Activated CD4-positive, alpha-beta T cell treated with anti-CD3 and anti-CD28 coated beads, Interleukin-2, amount 50 U/mL, for 4 hours (primary cell): ENCODE data around the gene APC.
"Not testable (repeated sequence)": the region's sequence is repeated elsewhere in the genome, so short reads cannot be mapped to it uniquely, and the experiment has no call there.

Experiments
- DNase-seq, 2 experiments: peaks; one replicate each; pipeline ENCODE4 v3.0.0-alpha.2; 2020

Gene APC

GRCh38 chr5:112737463-112738190 is at the start of gene APC:
Gene APC, plus strand, starts transcription at chr5:112737885. Its CDS starts 17,006 bp downstream, at chr5:112754891.
- DNase-seq = peak; percentile 61 to 62

GRCh38 chr5:112689155-112689909 is 48.4 kb upstream of the APC start:
- DNase-seq = no peak

GRCh38 chr5:112690605-112691338 is 46.9 kb upstream of the APC start:
- DNase-seq = no peak

GRCh38 chr5:112691339-112691680 is 46.4 kb upstream of the APC start:
- DNase-seq = no peak

GRCh38 chr5:112691758-112692157 is 45.9 kb upstream of the APC start:
- no peak for DNase-seq

- no peak for DNase-seq
Observed at GRCh38 chr5:112692472-112692871, 45.2 kb upstream of the APC start.

GRCh38 chr5:112693301-112693700 is 44.4 kb upstream of the APC start:
- DNase-seq = no peak

GRCh38 chr5:112694853-112695709 is 42.6 kb upstream of the APC start:
- no peak for DNase-seq

- DNase-seq = no peak
Observed at GRCh38 chr5:112696786-112697185, 40.9 kb upstream of the APC start.

GRCh38 chr5:112697322-112697721 is 40.4 kb upstream of the APC start:
- no peak for DNase-seq

- DNase-seq = no peak
Observed at GRCh38 chr5:112697833-112698232, 39.9 kb upstream of the APC start.

- DNase-seq = no peak
Observed at GRCh38 chr5:112703866-112704820, 33.5 kb upstream of the APC start.

GRCh38 chr5:112706446-112707016 is 31.2 kb upstream of the APC start:
- no peak for DNase-seq

GRCh38 chr5:112707187-112708102 is 30.2 kb upstream of the APC start:
- peak; percentile 93 to 96 for DNase-seq

- no peak for DNase-seq
Observed at GRCh38 chr5:112708103-112708622, 29.5 kb upstream of the APC start.

- no peak for DNase-seq
Observed at GRCh38 chr5:112709416-112709815, 28.3 kb upstream of the APC start.

- no peak for DNase-seq
Observed at GRCh38 chr5:112710896-112711295, 26.8 kb upstream of the APC start.

- DNase-seq = no peak
Observed at GRCh38 chr5:112711436-112711835, 26.2 kb upstream of the APC start.

GRCh38 chr5:112713206-112713605 is 24.5 kb upstream of the APC start:
- no peak for DNase-seq

- DNase-seq = not testable (repeated sequence)
Observed at GRCh38 chr5:112716895-112717294, 20.8 kb upstream of the APC start.
